Islet of Langerhans (tissue), 1 donor: Measurements from ENCODE around the gene CDCP2.
A peak's percentile ranks its signal among the peaks of the same experiment; 100 is the strongest.

Experiments used
- FAIRE-seq: peaks from one replicate; lab custom pipeline; 2011; peaks lifted over from hg19 to GRCh38; lab: Jason Lieb, UNC

CDCP2 gene

GRCh38 chr1:54152696-54153095 lies at the start of gene CDCP2:
Gene CDCP2 (minus strand): TSS chr1:54153000. CDS start chr1:54152922, 78 bp downstream.
- no peak for FAIRE-seq

GRCh38 chr1:54200519-54200997 lies 47.8 kb upstream of the CDCP2 start:
- no peak for FAIRE-seq

- peak; percentile 95 for FAIRE-seq
These were observed 47.1 kb upstream of the CDCP2 start, which contains the start of the genes CYB5RL and MRPL37 for GRCh38 chr1:54199765-54200518. Gene CYB5RL (minus strand): TSS chr1:54200030. CDS start chr1:54195616, 4,414 bp downstream. Gene MRPL37 (plus strand): TSS chr1:54200167. CDS start chr1:54200244, 77 bp downstream.

GRCh38 chr1:54199151-54199764 lies 46.5 kb upstream of the CDCP2 start:
- no peak for FAIRE-seq

- FAIRE-seq: no peak
These were observed 40.7 kb upstream of the CDCP2 start for GRCh38 chr1:54193453-54193852.

GRCh38 chr1:54191525-54191924 lies 38.7 kb upstream of the CDCP2 start:
- no peak for FAIRE-seq

GRCh38 chr1:54190526-54190925 lies 37.7 kb upstream of the CDCP2 start:
- FAIRE-seq: no peak

- FAIRE-seq: no peak
These were observed 35.5 kb upstream of the CDCP2 start for GRCh38 chr1:54188291-54188690.

GRCh38 chr1:54186056-54186455 lies 33.3 kb upstream of the CDCP2 start:
- FAIRE-seq: no peak

- no peak for FAIRE-seq
These were observed 28.0 kb upstream of the CDCP2 start for GRCh38 chr1:54180701-54181360.

- FAIRE-seq: no peak
These were observed 25.7 kb upstream of the CDCP2 start for GRCh38 chr1:54178296-54179070.

- FAIRE-seq: no peak
These were observed 24.9 kb upstream of the CDCP2 start for GRCh38 chr1:54177726-54178125.

- no peak for FAIRE-seq
These were observed 24.0 kb upstream of the CDCP2 start for GRCh38 chr1:54176621-54177327.

GRCh38 chr1:54174106-54174505 lies 21.3 kb upstream of the CDCP2 start:
- no peak for FAIRE-seq

- FAIRE-seq: no peak
These were observed 20.9 kb upstream of the CDCP2 start for GRCh38 chr1:54173681-54174080.

GRCh38 chr1:54172614-54173599 lies 20.1 kb upstream of the CDCP2 start:
- no peak for FAIRE-seq

GRCh38 chr1:54171606-54172005 lies 18.8 kb upstream of the CDCP2 start:
- FAIRE-seq: no peak

- FAIRE-seq: no peak
These were observed 18.2 kb upstream of the CDCP2 start for GRCh38 chr1:54171016-54171415.

GRCh38 chr1:54169068-54169467 lies 16.3 kb upstream of the CDCP2 start:
- FAIRE-seq: no peak

- no peak for FAIRE-seq
These were observed 15.6 kb upstream of the CDCP2 start for GRCh38 chr1:54168206-54168965.
